DND-41 (cell line): ENCODE measurements around the gene TIMM23.
"Not testable (repeated sequence)": the region's sequence is repeated elsewhere in the genome, so short reads cannot be mapped to it uniquely, and the experiment has no call there.

ENCODE experiments used
- EZH2 ChIP-seq: IDR thresholded peaks from 3 replicates; pipeline ENCODE4 v1.6.1; 2012; ENCODE audit warnings: borderline replicate concordance, low read depth, mild to moderate bottlenecking, moderate library complexity, low read length, inconsistent platforms; ENCODE audit not compliant: severe bottlenecking
- TF ChIP-seq, protein P1 (sequence below): IDR thresholded peaks from 2 replicates; pipeline ENCODE4 v1.5.1; 2012; ENCODE audit warnings: borderline replicate concordance, low read length, moderate library complexity, mild to moderate bottlenecking; ENCODE audit not compliant: poor library complexity, severe bottlenecking; ENCODE audit errors: extremely low read depth

DNA sequence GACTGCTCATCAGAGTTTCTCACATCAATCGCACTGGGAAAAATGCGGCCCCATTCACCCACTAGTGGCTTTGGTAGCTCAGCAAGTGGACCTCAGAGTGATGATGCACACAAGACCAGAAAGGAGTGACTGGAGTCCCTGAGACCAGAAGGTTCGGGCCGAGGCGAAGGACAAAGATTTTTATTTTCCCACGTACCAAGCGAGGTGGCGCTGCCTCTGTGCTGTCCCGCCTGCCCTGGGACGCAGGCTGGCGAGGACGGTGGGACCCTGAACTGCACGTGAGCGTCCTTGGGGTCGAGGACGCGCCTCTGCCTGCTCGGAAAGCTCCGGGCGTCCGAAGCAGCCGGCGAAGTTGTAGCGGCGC is 565 bp upstream of the TIMM23 start:
- TF ChIP-seq, protein P1, sequence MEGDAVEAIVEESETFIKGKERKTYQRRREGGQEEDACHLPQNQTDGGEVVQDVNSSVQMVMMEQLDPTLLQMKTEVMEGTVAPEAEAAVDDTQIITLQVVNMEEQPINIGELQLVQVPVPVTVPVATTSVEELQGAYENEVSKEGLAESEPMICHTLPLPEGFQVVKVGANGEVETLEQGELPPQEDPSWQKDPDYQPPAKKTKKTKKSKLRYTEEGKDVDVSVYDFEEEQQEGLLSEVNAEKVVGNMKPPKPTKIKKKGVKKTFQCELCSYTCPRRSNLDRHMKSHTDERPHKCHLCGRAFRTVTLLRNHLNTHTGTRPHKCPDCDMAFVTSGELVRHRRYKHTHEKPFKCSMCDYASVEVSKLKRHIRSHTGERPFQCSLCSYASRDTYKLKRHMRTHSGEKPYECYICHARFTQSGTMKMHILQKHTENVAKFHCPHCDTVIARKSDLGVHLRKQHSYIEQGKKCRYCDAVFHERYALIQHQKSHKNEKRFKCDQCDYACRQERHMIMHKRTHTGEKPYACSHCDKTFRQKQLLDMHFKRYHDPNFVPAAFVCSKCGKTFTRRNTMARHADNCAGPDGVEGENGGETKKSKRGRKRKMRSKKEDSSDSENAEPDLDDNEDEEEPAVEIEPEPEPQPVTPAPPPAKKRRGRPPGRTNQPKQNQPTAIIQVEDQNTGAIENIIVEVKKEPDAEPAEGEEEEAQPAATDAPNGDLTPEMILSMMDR, result not testable (repeated sequence)
- not testable (repeated sequence) for TF ChIP-seq EZH2
